ENCODE measurements around the gene EEPD1. TPM values are rescaled to one million over a fixed set of nuclear protein-coding genes. Genes with fewer than 3 reads are reported as not detected.

Gene EEPD1
- polyA plus RNA-seq, 1 experiment, result 2.5 TPM

- TF ChIP-seq CTCF (IDR thresholded peaks at IDR 0.05; ENCODE audit: insufficient read depth, low read depth, low read length), result no peak
- Histone ChIP-seq H3K27me3 (ENCODE audit: control insufficient read depth, insufficient read depth, low read length) (no peaks in the 10 kb centered on the region), H3K4me3 (ENCODE audit: low read depth, low read length) (no peak overlapping the region), H3K36me3 (ENCODE audit: control insufficient read depth, insufficient read depth, low read length) (no peaks in the 10 kb centered on the region)
- CTCF ChIA-PET, result no interaction called here
- POLR2A ChIA-PET, result no interaction called here
- no peak for DNase-seq (ENCODE audit: low read depth)
Observed at GRCh38 chr7:36158321-36158605, 5.2 kb downstream of the EEPD1 start.

- CTCF ChIA-PET, result no interaction called here
Observed at GRCh38 chr7:36159618-36160017, 6.6 kb downstream of the EEPD1 start.

GRCh38 chr7:36160313-36160712 is 7.3 kb downstream of the EEPD1 start:
- Histone ChIP-seq H3K36me3 (ENCODE audit: control insufficient read depth, insufficient read depth, low read length) (no peaks in the 10 kb centered on the region), H3K27me3 (ENCODE audit: control insufficient read depth, insufficient read depth, low read length) (no peaks in the 10 kb centered on the region), H3K4me3 (ENCODE audit: low read depth, low read length) (no peak overlapping the region)
- POLR2A ChIA-PET, result no interaction called here
- DNase-seq (ENCODE audit: low read depth), result no peak
- TF ChIP-seq CTCF (IDR thresholded peaks at IDR 0.05; ENCODE audit: insufficient read depth, low read depth, low read length), result no peak
- CTCF ChIA-PET, result no interaction called here

More at GRCh38 chr7:36159618-36160017, 6.6 kb downstream of the EEPD1 start:
- H3K36me3 ChIP-seq (ENCODE audit: control insufficient read depth, insufficient read depth, low read length), result no peaks in the 10 kb centered on the region
- no peak overlapping the region for H3K4me3 ChIP-seq (ENCODE audit: low read depth, low read length)
- TF ChIP-seq CTCF (IDR thresholded peaks at IDR 0.05; ENCODE audit: insufficient read depth, low read depth, low read length), result no peak
- POLR2A ChIA-PET, result no interaction called here
- H3K27me3 ChIP-seq (ENCODE audit: control insufficient read depth, insufficient read depth, low read length), result no peaks in the 10 kb centered on the region
- no peak for DNase-seq (ENCODE audit: low read depth)

GRCh38 chr7:36161996-36162395 is 8.9 kb downstream of the EEPD1 start:
- CTCF ChIA-PET, result interaction anchor here (0.6 to 1.7 kb wide), 3 partner anchors 111 to 177 kb away, joined by 3 to 5 read pairs (median 3); no protein-coding TSS in a partner anchor
- H3K4me3 ChIP-seq (ENCODE audit: low read depth, low read length), result no peak overlapping the region
- POLR2A ChIA-PET, result no interaction called here
- H3K36me3 ChIP-seq (ENCODE audit: control insufficient read depth, insufficient read depth, low read length), result no peaks in the 10 kb centered on the region
- TF ChIP-seq CTCF (IDR thresholded peaks at IDR 0.05; ENCODE audit: insufficient read depth, low read depth, low read length), result no peak
- no peaks in the 10 kb centered on the region for H3K27me3 ChIP-seq (ENCODE audit: control insufficient read depth, insufficient read depth, low read length)
- DNase-seq (ENCODE audit: low read depth), result no peak

- DNase-seq (ENCODE audit: low read depth), result no peak
- CTCF ChIA-PET, result no interaction called here
- TF ChIP-seq CTCF (IDR thresholded peaks at IDR 0.05; ENCODE audit: insufficient read depth, low read depth, low read length), result no peak
- POLR2A ChIA-PET, result no interaction called here
- Histone ChIP-seq H3K27me3 (ENCODE audit: control insufficient read depth, insufficient read depth, low read length) (no peaks in the 10 kb centered on the region), H3K4me3 (ENCODE audit: low read depth, low read length) (no peak overlapping the region), H3K36me3 (ENCODE audit: control insufficient read depth, insufficient read depth, low read length) (no peaks in the 10 kb centered on the region)
Observed at GRCh38 chr7:36165059-36165458, 12.0 kb downstream of the EEPD1 start.
